GM21723 (cell line): Measurements from ENCODE around the gene UBE2R2.
"Not testable (repeated sequence)": the region's sequence is repeated elsewhere in the genome, so short reads cannot be mapped to it uniquely, and the experiment has no call there.

Source experiments
- ATAC-seq: cut with Tn5 transposase; IDR thresholded peaks from one replicate; pipeline ENCODE4 v1.9.1; 2021; ENCODE audit warnings: mild to moderate bottlenecking, moderate library complexity; ENCODE audit not compliant: unreplicated experiment

Gene UBE2R2

DNA sequence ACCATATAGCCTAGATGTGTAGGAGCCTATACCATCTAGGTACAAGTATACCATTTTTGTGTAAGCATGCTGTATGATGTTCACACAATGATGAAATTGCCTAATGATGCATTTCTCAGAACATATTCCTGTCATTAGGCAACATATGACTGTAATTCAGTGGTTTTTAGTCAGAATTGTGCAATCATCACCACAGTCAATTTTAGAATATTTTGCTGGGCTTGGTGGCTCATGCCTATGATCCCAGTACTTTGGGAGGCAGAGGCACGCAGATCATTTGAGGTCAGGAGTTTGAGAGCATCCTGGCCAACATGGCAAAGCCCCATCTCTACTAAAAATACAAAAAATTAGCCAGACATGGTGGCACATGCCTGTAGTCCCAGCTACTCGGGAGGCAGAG, 19.3 kb downstream of the UBE2R2 start:
- ATAC-seq, result not testable (repeated sequence)

DNA sequence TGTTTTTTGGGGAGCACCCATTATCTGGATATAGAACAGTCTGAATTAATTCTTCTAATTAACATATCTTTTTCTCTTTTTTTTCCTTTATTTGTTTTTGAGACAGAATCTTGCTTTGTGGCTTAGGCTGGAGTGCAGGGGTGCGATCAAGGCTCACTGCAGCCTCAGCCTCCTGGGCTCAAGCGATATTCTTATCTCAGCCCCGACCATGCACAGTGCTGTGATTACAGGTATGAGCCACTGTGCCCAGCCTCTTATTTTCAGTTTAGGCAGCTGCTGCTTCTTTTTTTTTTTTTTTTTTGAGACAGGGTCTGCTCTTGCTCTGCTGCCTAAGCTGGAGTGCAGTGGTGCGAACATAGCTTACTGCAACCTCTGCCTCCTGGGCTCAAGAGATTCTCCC, 20.2 kb downstream of the UBE2R2 start:
- no peak for ATAC-seq

GRCh38 chr9:33840381-33840780, 23.4 kb downstream of the UBE2R2 start:
- no peak for ATAC-seq

GRCh38 chr9:33843312-33843961, 26.5 kb downstream of the UBE2R2 start:
- no peak for ATAC-seq

- ATAC-seq, result no peak
Observed at GRCh38 chr9:33846231-33846630, 29.3 kb downstream of the UBE2R2 start.

GRCh38 chr9:33847894-33848205, 30.9 kb downstream of the UBE2R2 start:
- not testable (repeated sequence) for ATAC-seq

DNA sequence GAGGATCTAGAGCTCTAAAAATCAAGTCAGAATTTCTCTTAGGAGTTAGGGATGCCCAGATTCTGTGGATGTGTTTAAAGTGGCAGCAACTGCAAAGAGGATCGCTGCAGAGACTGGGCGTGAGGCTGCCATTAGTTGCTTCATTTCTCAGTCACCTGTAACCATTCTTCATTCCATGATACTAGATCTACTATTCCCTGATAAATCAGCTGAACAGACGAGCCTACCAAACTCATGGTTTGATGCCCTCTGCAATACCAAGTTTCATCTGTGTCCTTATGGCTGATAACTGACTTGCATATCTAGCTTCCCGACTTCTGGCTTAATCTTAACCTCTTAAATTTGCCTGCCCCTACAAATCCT, 33.3 kb downstream of the UBE2R2 start:
- no peak for ATAC-seq

DNA sequence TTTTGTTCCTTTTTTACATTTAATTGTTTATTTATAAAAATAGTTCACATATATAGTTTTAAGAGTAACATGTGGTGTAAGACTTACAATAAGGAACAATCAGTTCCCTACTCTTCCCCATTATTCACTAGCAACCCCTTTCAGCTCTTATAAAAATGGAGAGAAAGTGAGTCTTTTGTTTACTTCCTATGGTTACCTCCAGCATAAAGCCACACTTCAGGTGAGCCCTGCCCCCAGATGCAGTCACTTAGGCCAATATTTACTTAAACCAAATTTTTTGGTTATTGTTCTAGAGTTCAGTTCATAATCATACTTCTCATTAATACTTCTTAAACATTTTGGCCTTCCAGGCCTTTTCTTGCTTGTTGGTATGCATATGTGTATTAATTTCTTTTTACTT, 33.7 kb downstream of the UBE2R2 start:
- ATAC-seq, result no peak

DNA sequence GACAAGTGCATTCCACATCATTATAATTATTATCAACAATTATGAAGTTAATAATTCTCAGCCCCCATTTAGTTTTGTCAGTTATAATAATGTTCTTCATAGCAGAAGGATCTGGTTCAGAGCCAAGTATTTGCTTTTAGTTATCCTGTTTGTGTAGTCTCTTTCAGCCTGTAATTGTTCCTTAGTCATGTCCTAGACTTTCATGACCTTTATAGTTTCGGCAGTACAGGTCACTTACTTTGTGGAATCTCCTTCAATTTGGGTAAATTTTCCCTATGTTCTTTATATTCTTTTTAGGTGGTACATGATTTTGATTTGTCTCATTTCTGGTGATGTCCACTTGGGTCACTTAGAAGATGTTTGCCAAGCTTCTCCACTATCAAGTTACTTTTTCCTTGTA, 34.3 kb downstream of the UBE2R2 start:
- no peak for ATAC-seq

GRCh38 chr9:33852216-33852826, 35.4 kb downstream of the UBE2R2 start:
- ATAC-seq, result no peak

DNA sequence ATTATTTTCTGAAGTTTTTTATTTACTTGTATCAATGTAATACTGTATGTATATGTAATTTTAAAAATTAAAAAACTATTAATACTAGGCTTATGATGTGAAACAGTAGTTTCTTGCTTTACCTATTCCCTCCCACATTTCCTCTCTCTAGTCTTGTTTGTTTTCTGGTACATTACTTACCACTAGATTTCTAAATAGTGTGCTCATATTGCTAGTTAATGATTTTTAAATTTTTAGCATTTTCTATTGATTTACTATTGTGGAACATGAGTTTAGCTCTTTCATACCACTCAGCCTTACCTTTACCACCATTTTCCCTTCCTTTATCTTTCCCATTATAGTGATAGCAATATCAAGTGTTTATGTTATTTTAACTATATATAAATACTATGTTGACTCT, 39.3 kb downstream of the UBE2R2 start:
- no peak for ATAC-seq

DNA sequence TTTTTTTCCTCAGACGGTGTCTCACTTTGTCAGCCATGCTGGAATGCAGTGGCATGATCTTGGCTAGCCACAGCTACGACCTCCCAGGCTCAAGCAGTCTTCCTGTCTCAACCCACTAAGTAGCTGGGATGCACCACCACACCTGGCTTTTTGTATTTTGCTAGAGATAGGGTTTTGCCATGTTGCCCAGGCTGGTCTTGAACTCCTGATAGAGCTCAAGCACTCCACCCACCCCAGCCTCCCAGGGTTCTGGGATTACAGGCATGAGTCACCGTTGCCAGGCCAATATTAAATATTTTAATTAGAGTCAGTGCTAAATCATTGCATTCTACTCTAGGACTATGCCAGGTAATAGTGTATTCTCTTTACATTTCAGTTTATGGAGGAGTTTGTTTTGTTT, 41.5 kb downstream of the UBE2R2 start:
- ATAC-seq, result no peak

DNA sequence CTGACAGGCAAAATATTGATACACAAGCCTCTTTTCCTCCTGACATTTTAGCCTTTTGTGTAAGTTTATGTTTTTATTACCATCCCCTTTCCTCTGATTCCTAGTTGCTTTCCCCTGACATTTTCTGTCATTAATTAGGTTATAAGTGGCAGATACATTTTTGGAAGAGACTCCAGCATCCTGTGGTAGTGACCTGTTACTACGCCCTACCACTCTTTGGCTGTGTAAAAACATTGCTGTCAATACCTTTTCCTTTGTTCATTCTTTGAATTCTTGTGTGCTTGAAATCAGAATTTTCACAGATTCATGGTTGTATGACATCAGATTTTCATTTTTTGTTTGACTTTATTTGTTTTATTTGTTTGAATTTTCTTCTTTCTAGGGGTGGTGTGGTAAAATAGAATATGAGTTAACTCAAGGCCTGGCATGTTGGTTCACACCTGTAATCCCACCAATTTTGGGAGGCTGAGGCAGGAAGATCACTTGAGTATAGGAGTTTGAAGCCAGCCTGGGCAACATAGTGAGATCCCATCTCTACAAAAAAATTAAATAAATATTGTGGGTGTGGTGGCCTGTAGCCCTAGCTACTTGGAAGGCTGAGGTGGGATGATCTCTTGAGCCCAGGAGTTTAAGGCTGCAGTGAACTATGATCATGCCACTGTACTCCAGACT, 43.4 kb downstream of the UBE2R2 start:
- no peak for ATAC-seq

GRCh38 chr9:33861917-33862453, 45.0 kb downstream of the UBE2R2 start:
- ATAC-seq, result no peak

GRCh38 chr9:33863027-33863426, 46.1 kb downstream of the UBE2R2 start:
- not testable (repeated sequence) for ATAC-seq

DNA sequence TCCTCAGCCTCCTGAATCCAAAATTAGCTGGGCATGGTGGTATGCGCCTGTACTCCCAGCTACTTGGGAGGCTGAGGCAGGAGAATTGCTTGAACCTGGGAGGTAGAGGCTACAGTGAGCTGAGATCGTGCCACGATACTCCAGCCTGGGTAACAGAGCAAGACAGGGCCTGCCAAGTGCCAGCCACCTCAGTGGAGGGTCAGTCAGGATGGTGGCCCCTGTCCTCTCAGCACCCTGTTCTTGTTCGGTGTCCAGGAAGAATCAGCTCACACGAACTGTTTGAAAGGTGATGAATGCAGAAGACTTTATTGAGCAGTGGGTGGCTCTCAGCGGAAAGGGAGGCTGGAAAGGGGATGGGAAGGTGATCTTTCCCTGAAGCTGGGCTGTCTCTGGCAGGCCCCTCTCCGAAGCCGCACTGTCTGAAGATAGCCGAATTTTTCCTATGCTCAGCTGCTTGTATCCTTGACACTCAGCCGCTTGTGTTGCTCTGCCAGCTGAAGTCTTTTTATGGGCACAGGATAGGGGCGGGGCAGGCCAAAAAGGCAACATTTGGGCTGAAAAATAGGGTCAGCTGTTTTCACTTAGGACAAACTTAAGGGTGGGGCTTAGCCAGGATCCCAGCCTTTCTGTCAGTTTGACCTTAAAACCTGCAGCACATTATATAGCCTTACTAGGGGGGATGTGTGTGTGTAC, 50.9 kb downstream of the UBE2R2 start:
- ATAC-seq, result no peak

DNA sequence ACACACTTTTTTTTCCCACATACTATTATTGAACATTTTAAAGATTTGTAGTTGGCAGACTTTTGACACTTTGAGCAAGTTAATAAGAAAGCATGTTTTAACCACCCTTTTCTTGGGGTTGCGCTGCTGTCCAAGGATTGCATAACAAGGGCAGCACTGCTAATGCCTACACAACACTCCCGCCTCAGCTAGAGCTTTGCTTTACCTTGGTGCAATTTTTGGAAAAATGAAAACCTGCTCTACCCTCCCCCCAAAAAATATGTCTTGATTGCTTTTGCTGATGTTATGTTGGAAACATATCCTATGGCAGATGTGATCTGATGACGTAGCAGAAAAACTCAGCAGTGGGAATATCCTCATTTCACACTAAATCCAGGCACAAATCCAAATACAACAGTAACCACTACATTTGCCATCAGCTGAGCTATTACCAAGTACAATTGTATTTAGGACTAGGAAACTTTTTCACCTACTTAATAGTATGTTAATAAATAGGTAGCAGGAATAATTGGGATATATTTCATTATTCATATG, 51.5 kb downstream of the UBE2R2 start:
- ATAC-seq, result no peak

- ATAC-seq, result not testable (repeated sequence)
Observed at GRCh38 chr9:33869243-33869642, 52.3 kb downstream of the UBE2R2 start.

GRCh38 chr9:33877727-33878489, 60.9 kb downstream of the UBE2R2 start:
- no peak for ATAC-seq

DNA sequence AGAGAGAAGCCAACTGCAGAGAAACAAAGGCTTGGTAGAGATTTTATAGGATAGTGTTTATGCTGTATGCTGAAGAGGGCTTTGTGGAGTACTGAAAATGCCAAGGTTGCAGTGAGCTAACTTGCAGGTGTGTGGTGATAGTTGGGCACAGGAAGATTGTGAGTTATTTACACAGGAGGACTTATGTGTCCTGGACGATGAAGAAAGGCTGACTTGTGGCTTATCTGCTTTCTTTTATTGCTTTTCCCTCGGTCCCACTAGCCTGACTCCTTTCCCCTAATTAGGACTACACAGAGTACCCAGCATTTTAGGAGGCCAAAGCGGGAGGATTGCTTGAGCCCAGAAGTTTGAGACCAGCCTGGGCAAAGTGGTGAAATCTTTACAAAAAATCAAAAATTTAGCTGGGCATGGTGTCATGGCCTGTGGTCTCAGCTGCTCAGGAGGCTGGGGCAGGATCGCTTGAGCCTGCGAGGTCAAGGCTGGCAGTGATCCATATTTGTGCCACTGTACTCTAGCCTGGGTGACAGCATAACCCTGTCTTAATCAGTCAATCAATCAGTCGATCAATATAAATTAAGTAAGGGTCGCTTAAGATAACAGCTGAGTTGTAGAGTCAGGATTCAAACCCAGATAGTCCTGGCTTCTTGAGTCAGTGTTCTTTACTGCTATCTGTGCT, 61.9 kb downstream of the UBE2R2 start:
- ATAC-seq, result no peak
